ENCODE results near the gene CST7. TPM values are rescaled to one million over a fixed set of nuclear protein-coding genes. Genes with fewer than 3 reads are reported as not detected.
A peak's percentile ranks its signal among the peaks of the same experiment; 100 is the strongest.

Gene CST7
- total RNA-seq, 2 experiments from 2014 or later = 43.9 to 47.5 TPM

- peak; percentile 20 for DNase-seq
- no peak for ATAC-seq
These were observed 36.0 kb downstream of the CST7 start for GRCh38 chr20:24984961-24985640.

GRCh38 chr20:24985802-24986201, 36.7 kb downstream of the CST7 start:
- ChIA-PET POLR2A (interaction anchor here (0.6 kb wide), 1 partner anchor 1627 kb away, joined by 4 read pairs; no protein-coding TSS in a partner anchor), CTCF (interaction anchor here (4.9 kb wide), 1 partner anchor 56 kb away, joined by 17 read pairs; no protein-coding TSS in a partner anchor)
- ATAC-seq (no peak), DNase-seq (peak; percentile 14)
- no peak overlapping the region for H3K4me3 Mint-ChIP-seq
- H3K36me3 Mint-ChIP-seq (ENCODE audit: low read depth) = peaks cover 64% of the 10 kb centered on the region
- H3K4me1 Mint-ChIP-seq (ENCODE audit: low read depth) = peaks cover 80% of the 10 kb centered on the region
- no peak overlapping the region for H3K27ac Mint-ChIP-seq
- no peaks in the 10 kb centered on the region for H3K9me3 Mint-ChIP-seq (ENCODE audit: insufficient read depth)
- no peaks in the 10 kb centered on the region for H3K27me3 Mint-ChIP-seq (ENCODE audit: low read depth)

More at GRCh38 chr20:24984961-24985640, 36.0 kb downstream of the CST7 start:
- H3K36me3 Mint-ChIP-seq (ENCODE audit: low read depth) = peaks cover 66% of the 10 kb centered on the region
- CTCF ChIA-PET = interaction anchor here (1.4 to 4.9 kb wide), 2 partner anchors 9 to 55 kb away, joined by 4 to 17 read pairs; no protein-coding TSS in a partner anchor
- no peaks in the 10 kb centered on the region for H3K27me3 Mint-ChIP-seq (ENCODE audit: low read depth)
- H3K9me3 Mint-ChIP-seq (ENCODE audit: insufficient read depth) = no peaks in the 10 kb centered on the region
- H3K27ac Mint-ChIP-seq = no peak overlapping the region
- H3K4me1 Mint-ChIP-seq (ENCODE audit: low read depth) = peaks cover 80% of the 10 kb centered on the region
- POLR2A ChIA-PET = no interaction called here
- no peak overlapping the region for H3K4me3 Mint-ChIP-seq

DNA sequence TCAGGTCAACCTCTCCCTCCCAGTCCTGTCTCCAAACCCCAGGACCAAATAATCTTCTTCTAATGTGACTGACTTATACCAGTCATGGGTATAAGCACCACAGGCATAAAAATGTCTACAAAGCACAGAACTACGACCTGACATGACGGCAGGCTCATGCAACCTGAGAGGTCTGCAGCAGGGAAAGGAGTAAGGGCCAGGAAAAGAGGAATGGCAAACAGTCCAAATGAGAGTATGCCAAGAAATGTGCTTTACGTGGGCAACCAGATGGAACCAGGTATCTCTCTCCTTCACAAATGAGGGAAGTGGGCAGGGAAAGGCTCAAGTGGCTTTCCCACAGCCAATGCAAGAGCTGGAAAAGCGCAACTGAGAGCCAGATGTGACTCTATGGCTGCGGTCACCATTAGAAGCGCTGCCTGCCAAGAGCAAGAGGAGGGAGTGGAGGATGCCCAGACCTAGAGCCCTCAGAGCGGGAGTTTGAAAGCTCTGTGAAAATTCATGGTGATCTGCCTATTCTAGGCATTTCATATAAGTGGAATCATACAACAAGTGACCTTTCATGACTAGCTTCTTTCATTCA, 37.5 kb downstream of the CST7 start:
- POLR2A ChIA-PET = interaction anchor here (0.6 to 0.8 kb wide), 2 partner anchors 71 to 1628 kb away, joined by 3 to 4 read pairs; partner anchors contain the start of gene ACSS1
- no peak for ATAC-seq
- DNase-seq = no peak
- Mint-ChIP-seq H3K36me3 (ENCODE audit: low read depth) (peaks cover 57% of the 10 kb centered on the region), H3K4me1 (ENCODE audit: low read depth) (peaks cover 80% of the 10 kb centered on the region), H3K27me3 (ENCODE audit: low read depth) (no peaks in the 10 kb centered on the region), H3K9me3 (ENCODE audit: insufficient read depth) (no peaks in the 10 kb centered on the region), H3K27ac (no peak overlapping the region), H3K4me3 (no peak overlapping the region)
- CTCF ChIA-PET = interaction anchor here (4.9 kb wide), 1 partner anchor 56 kb away, joined by 17 read pairs; no protein-coding TSS in a partner anchor

DNA sequence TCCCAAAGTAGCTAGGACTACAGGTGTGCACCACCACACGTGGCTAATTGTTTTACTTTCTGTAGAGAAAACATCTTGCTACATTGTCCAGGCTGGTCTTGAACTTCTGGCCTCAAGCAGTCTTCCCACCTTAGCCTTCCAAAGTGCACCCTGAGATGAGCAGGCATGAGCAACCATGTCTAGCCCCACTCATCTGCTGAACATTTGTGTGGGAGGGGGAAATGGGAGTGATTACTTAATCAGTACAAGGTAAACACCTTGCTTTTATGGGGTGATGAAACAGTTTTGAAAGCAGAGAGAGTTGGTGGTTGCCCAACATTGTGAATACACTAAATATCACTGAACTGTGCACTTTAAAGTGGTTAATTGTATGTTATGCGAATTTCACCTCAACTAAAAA, 38.2 kb downstream of the CST7 start:
- ChIA-PET POLR2A (interaction anchor here (0.8 kb wide), 1 partner anchor 71 kb away, joined by 3 read pairs; the partner anchor contains the start of gene ACSS1), CTCF (interaction anchor here (1.5 to 4.9 kb wide), 2 partner anchors 27 to 57 kb away, joined by 4 to 17 read pairs; no protein-coding TSS in a partner anchor)
- no peaks in the 10 kb centered on the region for H3K27me3 Mint-ChIP-seq (ENCODE audit: low read depth)
- peaks cover 51% of the 10 kb centered on the region for H3K36me3 Mint-ChIP-seq (ENCODE audit: low read depth)
- H3K9me3 Mint-ChIP-seq (ENCODE audit: insufficient read depth) = no peaks in the 10 kb centered on the region
- H3K27ac Mint-ChIP-seq = no peak overlapping the region
- DNase-seq (no peak), ATAC-seq (no peak)
- no peak overlapping the region for H3K4me3 Mint-ChIP-seq
- H3K4me1 Mint-ChIP-seq (ENCODE audit: low read depth) = peaks cover 74% of the 10 kb centered on the region

GRCh38 chr20:24987873-24988835, 39.1 kb downstream of the CST7 start:
- CTCF ChIA-PET = interaction anchor here (1.0 to 1.5 kb wide), 3 partner anchors 28 to 58 kb away, joined by 4 read pairs; no protein-coding TSS in a partner anchor
- H3K36me3 Mint-ChIP-seq (ENCODE audit: low read depth) = peaks cover 43% of the 10 kb centered on the region
- POLR2A ChIA-PET = no interaction called here
- no peaks in the 10 kb centered on the region for H3K9me3 Mint-ChIP-seq (ENCODE audit: insufficient read depth)
- DNase-seq (no peak), ATAC-seq (no peak)
- H3K4me1 Mint-ChIP-seq (ENCODE audit: low read depth) = peaks cover 67% of the 10 kb centered on the region
- peak overlapping the region; percentile 36 for H3K27ac Mint-ChIP-seq
- H3K4me3 Mint-ChIP-seq = no peak overlapping the region
- H3K27me3 Mint-ChIP-seq (ENCODE audit: low read depth) = no peaks in the 10 kb centered on the region

GRCh38 chr20:24989162-24989561, 40.1 kb downstream of the CST7 start:
- H3K9me3 Mint-ChIP-seq (ENCODE audit: insufficient read depth) = no peaks in the 10 kb centered on the region
- H3K36me3 Mint-ChIP-seq (ENCODE audit: low read depth) = peaks cover 34% of the 10 kb centered on the region
- H3K4me3 Mint-ChIP-seq = peak overlapping the region; percentile 27
- ChIA-PET POLR2A (no interaction called here), CTCF (interaction anchor here (1.2 kb wide), 2 partner anchors 34 to 58 kb away, joined by 3 to 4 read pairs; no protein-coding TSS in a partner anchor)
- DNase-seq (no peak), ATAC-seq (no peak)
- no peaks in the 10 kb centered on the region for H3K27me3 Mint-ChIP-seq (ENCODE audit: low read depth)
- H3K4me1 Mint-ChIP-seq (ENCODE audit: low read depth) = peaks cover 73% of the 10 kb centered on the region
- H3K27ac Mint-ChIP-seq = peak overlapping the region; percentile 35

DNA sequence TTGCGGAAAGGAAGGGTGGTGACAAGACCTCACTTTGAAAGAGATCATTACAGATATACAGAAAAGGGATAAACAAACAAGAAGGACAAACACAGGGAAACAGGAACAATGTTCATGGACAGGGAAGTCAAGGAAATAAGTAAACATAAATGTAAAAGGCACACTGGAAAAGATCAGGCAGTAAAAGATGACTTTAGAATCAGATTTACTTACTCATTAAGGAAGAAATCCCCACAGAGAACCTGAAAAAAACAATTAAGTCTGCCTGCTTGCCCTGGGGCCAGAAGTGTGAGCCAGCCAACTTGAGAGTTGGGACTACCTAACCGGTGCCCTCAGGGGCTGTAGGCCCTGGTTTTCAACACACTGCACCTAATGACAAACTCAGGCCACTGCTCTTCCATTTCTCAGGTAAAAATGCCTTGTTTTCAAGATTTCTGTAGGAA, 41.8 kb downstream of the CST7 start:
- ChIA-PET POLR2A (no interaction called here), CTCF (interaction anchor here (2.0 kb wide), 1 partner anchor 60 kb away, joined by 7 read pairs; no protein-coding TSS in a partner anchor)
- Mint-ChIP-seq H3K9me3 (ENCODE audit: insufficient read depth) (no peaks in the 10 kb centered on the region), H3K4me3 (peak overlapping the region; percentile 96), H3K27me3 (ENCODE audit: low read depth) (no peaks in the 10 kb centered on the region), H3K27ac (peak overlapping the region; percentile 5), H3K36me3 (ENCODE audit: low read depth) (peaks cover 30% of the 10 kb centered on the region), H3K4me1 (ENCODE audit: low read depth) (peaks cover 62% of the 10 kb centered on the region)
- ATAC-seq = no peak
- no peak for DNase-seq

DNA sequence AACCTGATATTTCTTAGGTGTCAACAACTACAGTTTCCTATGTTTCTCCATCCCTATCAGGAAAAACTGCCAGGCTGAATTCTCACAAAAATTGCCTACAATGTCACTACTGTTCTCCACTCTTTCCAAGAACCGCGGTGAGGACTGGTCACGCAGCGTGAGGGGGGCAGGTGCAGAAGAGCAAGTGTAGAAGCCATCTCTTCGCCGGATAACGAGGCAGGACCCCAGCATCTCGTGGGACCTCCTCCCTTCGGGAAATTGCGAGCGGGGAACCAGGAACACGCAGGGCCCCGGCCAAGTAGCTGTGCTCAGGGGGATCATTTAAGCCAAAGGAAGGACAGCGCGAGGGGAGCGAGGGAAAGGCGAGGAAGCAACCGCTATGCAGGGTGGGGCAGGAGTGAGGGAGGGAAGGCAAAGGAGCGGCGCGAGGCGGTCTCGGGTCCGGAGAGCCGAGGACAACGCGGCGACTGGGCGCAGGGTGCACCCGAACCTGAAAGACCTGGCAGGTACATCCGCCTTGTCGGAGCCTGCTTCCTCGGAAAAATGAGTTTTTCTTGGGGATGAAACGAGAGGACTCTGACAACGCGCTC, 42.9 kb downstream of the CST7 start:
- Mint-ChIP-seq H3K36me3 (ENCODE audit: low read depth) (peaks cover 30% of the 10 kb centered on the region), H3K4me3 (peak overlapping the region; percentile 96), H3K27ac (peak overlapping the region; percentile 94), H3K9me3 (ENCODE audit: insufficient read depth) (no peaks in the 10 kb centered on the region), H3K27me3 (ENCODE audit: low read depth) (no peaks in the 10 kb centered on the region), H3K4me1 (ENCODE audit: low read depth) (peaks cover 55% of the 10 kb centered on the region)
- DNase-seq = no peak
- peak; percentile 22 for ATAC-seq
- POLR2A ChIA-PET = interaction anchor here (0.6 to 2.1 kb wide), 5 partner anchors 44 to 243 kb away, joined by 3 to 12 read pairs (median 4); partner anchors contain the start of gene ACSS1
- CTCF ChIA-PET = interaction anchor here (1.3 to 5.8 kb wide), 3 partner anchors 17 to 69 kb away, joined by 3 to 191 read pairs (median 7); partner anchors contain the start of gene ACSS1

DNA sequence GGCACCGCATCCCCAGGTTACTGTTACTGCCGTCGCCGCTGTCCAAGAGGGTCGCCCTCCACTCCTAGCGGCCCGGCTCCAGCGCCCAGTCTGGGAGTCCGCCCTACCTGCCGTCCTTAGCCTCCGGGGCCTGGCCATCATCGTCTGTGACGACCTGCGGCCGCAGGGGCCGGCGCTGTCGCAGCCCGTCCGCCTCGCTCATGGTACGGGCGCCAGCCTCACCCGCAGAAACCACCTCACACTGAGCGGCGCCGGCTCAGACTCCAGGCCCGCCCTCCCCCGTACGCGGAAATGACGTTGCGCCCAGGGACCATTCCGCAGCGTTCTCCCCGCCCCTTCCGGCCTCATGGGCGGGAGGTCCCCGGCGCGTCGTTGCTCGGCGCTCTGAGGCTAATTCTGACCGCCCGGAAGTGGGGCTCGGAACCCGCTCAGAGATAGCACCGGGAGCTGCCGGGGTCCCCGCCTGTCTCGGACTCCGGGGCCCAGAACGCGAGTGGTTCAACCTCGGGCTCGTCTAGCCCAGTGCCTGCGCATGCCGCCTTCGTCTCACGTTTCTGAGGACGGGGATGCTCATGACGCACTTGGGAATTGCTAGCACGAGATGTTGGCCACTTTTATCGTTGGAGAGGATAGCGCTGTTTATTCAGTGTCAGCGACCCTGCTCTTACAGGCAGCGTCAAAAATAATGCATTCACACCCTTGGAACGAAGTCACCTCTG, 43.6 kb downstream of the CST7 start, which contains the start of gene APMAP:
Gene APMAP, minus strand, starts transcription at position 265 of the 719 bp plus-strand sequence. Its CDS starts 63 bp downstream, at position 202.
- peak; percentile 95 for ATAC-seq
- peak within 1 kb of the TSS; percentile 94 for H3K27ac Mint-ChIP-seq
- no peaks in the 10 kb centered on the region for H3K9me3 Mint-ChIP-seq (ENCODE audit: insufficient read depth)
- DNase-seq = peak; percentile 97
- H3K36me3 Mint-ChIP-seq (ENCODE audit: low read depth) = peaks cover 25% of the 10 kb centered on the region
- no peaks in the 10 kb centered on the region for H3K27me3 Mint-ChIP-seq (ENCODE audit: low read depth)
- ChIA-PET CTCF (interaction anchor here (0.7 to 5.8 kb wide), 13 partner anchors 16 to 415 kb away, joined by 3 to 191 read pairs (median 5); partner anchors contain the start of genes ACSS1 and GINS1), POLR2A (interaction anchor here (0.7 to 2.1 kb wide), 6 partner anchors 40 to 72 kb away, joined by 3 to 12 read pairs (median 4); partner anchors contain the start of gene ACSS1)
- peaks cover 52% of the 10 kb centered on the region for H3K4me1 Mint-ChIP-seq (ENCODE audit: low read depth)
- peak within 1 kb of the TSS; percentile 96 for H3K4me3 Mint-ChIP-seq
